RWPE2 (cell line): Measurements from ENCODE around the gene UBA6.
A peak's percentile ranks its signal among the peaks of the same experiment; 100 is the strongest.

ENCODE experiments used
- ATAC-seq: fragments of 200-7000 bp; cut with Tn5 transposase; 3 replicates; pipeline ENCODE4 v1.9.1; 2021; ENCODE audit warnings: low read depth
- DNase-seq: peaks from one replicate; pipeline ENCODE4 v3.0.0-alpha.2; 2020; ENCODE audit warnings: low spot score
- H3K27ac ChIP-seq: fragments of 450-650 bp; 2 replicates; pipeline ENCODE4 v1.5.1; 2017; ENCODE audit warnings: mild to moderate bottlenecking; ENCODE audit not compliant: poor library complexity, severe bottlenecking
- H3K27me3 ChIP-seq: fragments of 250-450 bp; sonication (Bioruptor Pico); 2 replicates; pipeline ENCODE4 v1.5.1; 2021; ENCODE audit warnings: mild to moderate bottlenecking, moderate library complexity; ENCODE audit not compliant: insufficient read depth, poor library complexity, severe bottlenecking
- H3K36me3 ChIP-seq: fragments of 250-450 bp; sonication (Bioruptor Pico); 2 replicates; pipeline ENCODE4 v1.5.1; 2020; ENCODE audit warnings: low read depth, mild to moderate bottlenecking, moderate library complexity
- H3K4me1 ChIP-seq: fragments of 250-450 bp; sonication (Bioruptor Pico); 2 replicates; pipeline ENCODE4 v1.5.1; 2021; ENCODE audit warnings: mild to moderate bottlenecking, moderate library complexity; ENCODE audit not compliant: insufficient read depth, poor library complexity, severe bottlenecking
- H3K4me3 ChIP-seq: fragments of 250-450 bp; sonication (Bioruptor Pico); 2 replicates; pipeline ENCODE4 v1.5.1; 2021; ENCODE audit warnings: mild to moderate bottlenecking, moderate library complexity; ENCODE audit not compliant: severe bottlenecking
- H3K9me3 ChIP-seq: fragments of 250-450 bp; sonication (Bioruptor Pico); 2 replicates; pipeline ENCODE4 v1.5.1; 2021; ENCODE audit warnings: mild to moderate bottlenecking, moderate library complexity; ENCODE audit not compliant: severe bottlenecking
- CTCF ChIP-seq: fragments of 450-650 bp; IDR thresholded peaks from one replicate; pipeline ENCODE4 v1.5.1; 2017; ENCODE audit warnings: mild to moderate bottlenecking, moderate library complexity; ENCODE audit not compliant: poor library complexity, severe bottlenecking

Gene UBA6

GRCh38 chr4:67700738-67701516 is at the start of gene UBA6:
Gene UBA6, minus strand, starts transcription at chr4:67701155. Its CDS starts 36 bp downstream, at chr4:67701119.
- peaks cover 36% of the 10 kb centered on the region for H3K36me3 ChIP-seq
- peak; percentile 52 for TF ChIP-seq CTCF
- H3K4me3 ChIP-seq, result peak within 1 kb of the TSS; percentile 71
- DNase-seq (peak; percentile 97), ATAC-seq (peak; percentile 96)
- H3K27ac ChIP-seq, result peak within 1 kb of the TSS; percentile 72
- H3K27me3 ChIP-seq, result no peaks in the 10 kb centered on the region
- peaks cover 20% of the 10 kb centered on the region for H3K4me1 ChIP-seq
- no peaks in the 10 kb centered on the region for H3K9me3 ChIP-seq

GRCh38 chr4:67750691-67751090 is 49.7 kb upstream of the UBA6 start:
- H3K9me3 ChIP-seq, result no peaks in the 10 kb centered on the region
- H3K36me3 ChIP-seq, result no peaks in the 10 kb centered on the region
- no peak overlapping the region for H3K27ac ChIP-seq
- no peak for ATAC-seq
- TF ChIP-seq CTCF, result no peak
- peaks cover 9% of the 10 kb centered on the region for H3K4me1 ChIP-seq
- no peaks in the 10 kb centered on the region for H3K27me3 ChIP-seq
- no peak for DNase-seq
- H3K4me3 ChIP-seq, result no peak overlapping the region

DNA sequence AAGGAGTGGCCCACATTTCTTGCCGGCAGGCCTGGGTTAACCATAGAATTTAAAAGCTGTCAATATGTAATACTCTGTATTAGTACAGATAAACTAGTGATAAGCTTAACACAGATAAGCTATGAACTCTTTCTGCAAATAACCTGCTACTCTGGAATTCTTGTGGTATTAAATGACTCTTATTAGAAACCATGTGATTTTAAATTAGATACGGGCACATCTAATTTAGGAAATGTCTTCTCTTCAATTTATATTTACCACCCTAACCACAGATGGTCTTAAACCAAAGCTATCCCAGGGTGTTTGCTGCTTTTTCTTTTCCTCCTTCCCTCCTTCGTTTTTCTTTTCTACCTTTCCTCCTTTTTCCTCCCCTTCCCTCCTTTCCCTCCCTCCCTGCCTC is 48.3 kb upstream of the UBA6 start:
- TF ChIP-seq CTCF, result no peak
- Histone ChIP-seq H3K27me3 (no peaks in the 10 kb centered on the region), H3K4me3 (no peak overlapping the region), H3K9me3 (no peaks in the 10 kb centered on the region), H3K36me3 (no peaks in the 10 kb centered on the region), H3K4me1 (peaks cover 16% of the 10 kb centered on the region), H3K27ac (no peak overlapping the region)
- DNase-seq (no peak), ATAC-seq (no peak)

DNA sequence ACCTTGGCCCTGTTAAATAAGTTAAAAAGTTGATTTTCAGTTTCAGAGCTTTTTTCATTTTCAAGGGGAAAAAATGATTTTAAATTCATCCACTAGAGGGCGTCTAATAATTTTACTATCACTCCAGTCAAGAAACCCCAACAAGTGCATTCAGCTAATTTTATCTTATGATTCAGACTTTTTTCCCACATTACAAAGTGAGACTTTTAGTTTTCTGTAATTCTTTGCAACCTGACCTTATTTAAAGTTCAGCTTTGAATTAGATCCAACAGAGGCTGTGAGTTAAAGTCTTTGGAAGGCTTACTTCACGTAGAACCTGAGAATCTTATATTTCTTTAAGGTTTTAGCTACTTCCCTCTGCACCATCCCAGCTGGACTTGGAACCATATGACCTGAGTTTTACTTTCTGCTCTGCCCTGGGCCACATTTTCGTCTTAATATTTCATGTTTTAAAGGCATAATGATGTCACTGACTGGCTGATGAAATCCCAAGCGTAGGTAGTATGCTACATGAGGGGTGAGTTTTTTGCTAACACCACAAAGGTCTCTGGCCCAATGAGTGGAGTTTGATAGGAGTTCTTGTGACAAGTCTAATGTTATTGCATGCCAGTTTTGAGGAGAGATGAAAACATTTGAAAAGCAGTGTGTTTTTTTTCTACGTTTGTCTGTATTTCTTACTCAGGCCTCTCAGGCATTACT is 46.0 kb upstream of the UBA6 start:
- no peak for ATAC-seq
- DNase-seq, result no peak
- H3K4me3 ChIP-seq, result no peak overlapping the region
- H3K36me3 ChIP-seq, result no peaks in the 10 kb centered on the region
- H3K27me3 ChIP-seq, result no peaks in the 10 kb centered on the region
- no peak overlapping the region for H3K27ac ChIP-seq
- TF ChIP-seq CTCF, result peak; percentile 84
- no peaks in the 10 kb centered on the region for H3K9me3 ChIP-seq
- peaks cover 20% of the 10 kb centered on the region for H3K4me1 ChIP-seq
